ENCODE data around the gene KANSL2. TPM values are rescaled to one million over a fixed set of nuclear protein-coding genes. Genes with fewer than 3 reads are reported as not detected.

KANSL2 gene
- total and polyA plus RNA-seq, 2 experiments from 2014 or later, result 29.3 to 92.5 TPM

DNA sequence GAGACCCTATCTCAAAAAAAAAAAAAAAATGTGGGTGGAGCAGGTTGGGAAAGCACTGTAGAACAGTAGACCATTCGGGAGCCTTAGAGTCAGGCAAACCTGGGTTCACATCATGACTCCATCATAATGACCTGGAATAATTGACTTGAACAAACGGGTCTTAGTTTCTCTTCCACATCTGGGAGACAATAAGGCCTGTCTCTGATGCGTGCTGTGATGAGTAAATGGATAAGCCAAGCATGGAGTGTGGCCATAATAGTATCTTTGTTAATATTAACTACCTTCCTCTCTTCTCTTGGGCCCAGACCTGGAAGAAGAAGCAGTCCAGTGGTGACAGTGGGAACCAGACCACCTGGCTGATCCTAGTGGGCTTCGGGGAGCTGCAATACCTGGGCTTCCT lies 54.5 kb downstream of the KANSL2 start:
- no peaks in the 10 kb centered on the region for H3K4me1 ChIP-seq (ENCODE audit: insufficient read depth)
- Mint-ChIP-seq H3K9me3 (peaks cover 6% of the 10 kb centered on the region; the same call in 2 of the 3 replicates), H3K36me3 (ENCODE audit: low read depth) (no peaks in the 10 kb centered on the region), H3K27me3 (ENCODE audit: insufficient read depth, low read depth, poor library complexity) (peaks cover 3% of the 10 kb centered on the region), H3K4me3 (no peak overlapping the region), H3K27ac (no peak overlapping the region), H3K4me1 (no peaks in the 10 kb centered on the region)
- H3K4me3 ChIP-seq, result no peak overlapping the region
- H3K4me2 ChIP-seq, result no peak overlapping the region
- no peaks in the 10 kb centered on the region for H3K79me2 ChIP-seq (replicated peaks; ENCODE audit: insufficient read depth)
- no peaks in the 10 kb centered on the region for H3K9me2 ChIP-seq (ENCODE audit: insufficient read depth)
- H3K27ac ChIP-seq (ENCODE audit: low read depth), result no peak overlapping the region
- DNase-seq (ENCODE audit: low spot score), result no peak
- no peaks in the 10 kb centered on the region for H3F3A ChIP-seq (replicated peaks; ENCODE audit: low read depth)
- H2AFZ ChIP-seq, result no peak overlapping the region
- H3K36me3 ChIP-seq (ENCODE audit: insufficient read depth), result no peaks in the 10 kb centered on the region
- no peak for ATAC-seq
- no peak for TF ChIP-seq ZNF331 (CRISPR knock-in tag; IDR thresholded peaks at IDR 0.05; ENCODE audit: low read depth)
- TF ChIP-seq POLR2AphosphoS5 (IDR thresholded peaks at IDR 0.05; ENCODE audit: low read depth), result no peak
- TF ChIP-seq, protein P1, sequence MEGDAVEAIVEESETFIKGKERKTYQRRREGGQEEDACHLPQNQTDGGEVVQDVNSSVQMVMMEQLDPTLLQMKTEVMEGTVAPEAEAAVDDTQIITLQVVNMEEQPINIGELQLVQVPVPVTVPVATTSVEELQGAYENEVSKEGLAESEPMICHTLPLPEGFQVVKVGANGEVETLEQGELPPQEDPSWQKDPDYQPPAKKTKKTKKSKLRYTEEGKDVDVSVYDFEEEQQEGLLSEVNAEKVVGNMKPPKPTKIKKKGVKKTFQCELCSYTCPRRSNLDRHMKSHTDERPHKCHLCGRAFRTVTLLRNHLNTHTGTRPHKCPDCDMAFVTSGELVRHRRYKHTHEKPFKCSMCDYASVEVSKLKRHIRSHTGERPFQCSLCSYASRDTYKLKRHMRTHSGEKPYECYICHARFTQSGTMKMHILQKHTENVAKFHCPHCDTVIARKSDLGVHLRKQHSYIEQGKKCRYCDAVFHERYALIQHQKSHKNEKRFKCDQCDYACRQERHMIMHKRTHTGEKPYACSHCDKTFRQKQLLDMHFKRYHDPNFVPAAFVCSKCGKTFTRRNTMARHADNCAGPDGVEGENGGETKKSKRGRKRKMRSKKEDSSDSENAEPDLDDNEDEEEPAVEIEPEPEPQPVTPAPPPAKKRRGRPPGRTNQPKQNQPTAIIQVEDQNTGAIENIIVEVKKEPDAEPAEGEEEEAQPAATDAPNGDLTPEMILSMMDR (conservative IDR thresholded peaks at IDR 0.05; ENCODE audit: low read depth in 2 of 2), result no peak
- TF ChIP-seq ZNF114 (CRISPR knock-in tag; IDR thresholded peaks at IDR 0.05), result no peak
- TF ChIP-seq NANOG (IDR thresholded peaks at IDR 0.05; ENCODE audit: borderline replicate concordance), result no peak
- no peak for TF ChIP-seq STAT1 (IDR thresholded peaks at IDR 0.05; ENCODE audit: unreplicated experiment)
- no peak for TF ChIP-seq EZH2 (IDR thresholded peaks at IDR 0.05; ENCODE audit: low read depth, unreplicated experiment)
- TF ChIP-seq, protein P2, sequence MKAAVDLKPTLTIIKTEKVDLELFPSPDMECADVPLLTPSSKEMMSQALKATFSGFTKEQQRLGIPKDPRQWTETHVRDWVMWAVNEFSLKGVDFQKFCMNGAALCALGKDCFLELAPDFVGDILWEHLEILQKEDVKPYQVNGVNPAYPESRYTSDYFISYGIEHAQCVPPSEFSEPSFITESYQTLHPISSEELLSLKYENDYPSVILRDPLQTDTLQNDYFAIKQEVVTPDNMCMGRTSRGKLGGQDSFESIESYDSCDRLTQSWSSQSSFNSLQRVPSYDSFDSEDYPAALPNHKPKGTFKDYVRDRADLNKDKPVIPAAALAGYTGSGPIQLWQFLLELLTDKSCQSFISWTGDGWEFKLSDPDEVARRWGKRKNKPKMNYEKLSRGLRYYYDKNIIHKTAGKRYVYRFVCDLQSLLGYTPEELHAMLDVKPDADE (IDR thresholded peaks at IDR 0.05), result no peak
- TF ChIP-seq, protein P3, sequence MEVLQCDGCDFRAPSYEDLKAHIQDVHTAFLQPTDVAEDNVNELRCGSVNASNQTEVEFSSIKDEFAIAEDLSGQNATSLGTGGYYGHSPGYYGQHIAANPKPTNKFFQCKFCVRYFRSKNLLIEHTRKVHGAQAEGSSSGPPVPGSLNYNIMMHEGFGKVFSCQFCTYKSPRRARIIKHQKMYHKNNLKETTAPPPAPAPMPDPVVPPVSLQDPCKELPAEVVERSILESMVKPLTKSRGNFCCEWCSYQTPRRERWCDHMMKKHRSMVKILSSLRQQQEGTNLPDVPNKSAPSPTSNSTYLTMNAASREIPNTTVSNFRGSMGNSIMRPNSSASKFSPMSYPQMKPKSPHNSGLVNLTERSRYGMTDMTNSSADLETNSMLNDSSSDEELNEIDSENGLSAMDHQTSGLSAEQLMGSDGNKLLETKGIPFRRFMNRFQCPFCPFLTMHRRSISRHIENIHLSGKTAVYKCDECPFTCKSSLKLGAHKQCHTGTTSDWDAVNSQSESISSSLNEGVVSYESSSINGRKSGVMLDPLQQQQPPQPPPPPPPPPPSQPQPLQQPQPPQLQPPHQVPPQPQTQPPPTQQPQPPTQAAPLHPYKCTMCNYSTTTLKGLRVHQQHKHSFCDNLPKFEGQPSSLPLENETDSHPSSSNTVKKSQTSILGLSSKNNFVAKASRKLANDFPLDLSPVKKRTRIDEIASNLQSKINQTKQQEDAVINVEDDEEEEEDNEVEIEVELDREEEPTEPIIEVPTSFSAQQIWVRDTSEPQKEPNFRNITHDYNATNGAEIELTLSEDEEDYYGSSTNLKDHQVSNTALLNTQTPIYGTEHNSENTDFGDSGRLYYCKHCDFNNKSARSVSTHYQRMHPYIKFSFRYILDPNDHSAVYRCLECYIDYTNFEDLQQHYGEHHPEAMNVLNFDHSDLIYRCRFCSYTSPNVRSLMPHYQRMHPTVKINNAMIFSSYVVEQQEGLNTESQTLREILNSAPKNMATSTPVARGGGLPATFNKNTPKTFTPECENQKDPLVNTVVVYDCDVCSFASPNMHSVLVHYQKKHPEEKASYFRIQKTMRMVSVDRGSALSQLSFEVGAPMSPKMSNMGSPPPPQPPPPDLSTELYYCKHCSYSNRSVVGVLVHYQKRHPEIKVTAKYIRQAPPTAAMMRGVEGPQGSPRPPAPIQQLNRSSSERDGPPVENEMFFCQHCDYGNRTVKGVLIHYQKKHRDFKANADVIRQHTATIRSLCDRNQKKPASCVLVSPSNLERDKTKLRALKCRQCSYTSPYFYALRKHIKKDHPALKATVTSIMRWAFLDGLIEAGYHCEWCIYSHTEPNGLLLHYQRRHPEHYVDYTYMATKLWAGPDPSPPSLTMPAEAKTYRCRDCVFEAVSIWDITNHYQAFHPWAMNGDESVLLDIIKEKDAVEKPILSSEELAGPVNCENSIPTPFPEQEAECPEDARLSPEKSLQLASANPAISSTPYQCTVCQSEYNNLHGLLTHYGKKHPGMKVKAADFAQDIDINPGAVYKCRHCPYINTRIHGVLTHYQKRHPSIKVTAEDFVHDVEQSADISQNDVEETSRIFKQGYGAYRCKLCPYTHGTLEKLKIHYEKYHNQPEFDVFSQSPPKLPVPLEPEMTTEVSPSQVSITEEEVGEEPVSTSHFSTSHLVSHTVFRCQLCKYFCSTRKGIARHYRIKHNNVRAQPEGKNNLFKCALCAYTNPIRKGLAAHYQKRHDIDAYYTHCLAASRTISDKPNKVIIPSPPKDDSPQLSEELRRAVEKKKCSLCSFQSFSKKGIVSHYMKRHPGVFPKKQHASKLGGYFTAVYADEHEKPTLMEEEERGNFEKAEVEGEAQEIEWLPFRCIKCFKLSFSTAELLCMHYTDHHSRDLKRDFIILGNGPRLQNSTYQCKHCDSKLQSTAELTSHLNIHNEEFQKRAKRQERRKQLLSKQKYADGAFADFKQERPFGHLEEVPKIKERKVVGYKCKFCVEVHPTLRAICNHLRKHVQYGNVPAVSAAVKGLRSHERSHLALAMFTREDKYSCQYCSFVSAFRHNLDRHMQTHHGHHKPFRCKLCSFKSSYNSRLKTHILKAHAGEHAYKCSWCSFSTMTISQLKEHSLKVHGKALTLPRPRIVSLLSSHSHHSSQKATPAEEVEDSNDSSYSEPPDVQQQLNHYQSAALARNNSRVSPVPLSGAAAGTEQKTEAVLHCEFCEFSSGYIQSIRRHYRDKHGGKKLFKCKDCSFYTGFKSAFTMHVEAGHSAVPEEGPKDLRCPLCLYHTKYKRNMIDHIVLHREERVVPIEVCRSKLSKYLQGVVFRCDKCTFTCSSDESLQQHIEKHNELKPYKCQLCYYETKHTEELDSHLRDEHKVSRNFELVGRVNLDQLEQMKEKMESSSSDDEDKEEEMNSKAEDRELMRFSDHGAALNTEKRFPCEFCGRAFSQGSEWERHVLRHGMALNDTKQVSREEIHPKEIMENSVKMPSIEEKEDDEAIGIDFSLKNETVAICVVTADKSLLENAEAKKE (CRISPR knock-in tag; IDR thresholded peaks at IDR 0.05), result no peak
- no peak for TF ChIP-seq JUNB (IDR thresholded peaks at IDR 0.05; ENCODE audit: unreplicated experiment)
- TF ChIP-seq, protein P4, sequence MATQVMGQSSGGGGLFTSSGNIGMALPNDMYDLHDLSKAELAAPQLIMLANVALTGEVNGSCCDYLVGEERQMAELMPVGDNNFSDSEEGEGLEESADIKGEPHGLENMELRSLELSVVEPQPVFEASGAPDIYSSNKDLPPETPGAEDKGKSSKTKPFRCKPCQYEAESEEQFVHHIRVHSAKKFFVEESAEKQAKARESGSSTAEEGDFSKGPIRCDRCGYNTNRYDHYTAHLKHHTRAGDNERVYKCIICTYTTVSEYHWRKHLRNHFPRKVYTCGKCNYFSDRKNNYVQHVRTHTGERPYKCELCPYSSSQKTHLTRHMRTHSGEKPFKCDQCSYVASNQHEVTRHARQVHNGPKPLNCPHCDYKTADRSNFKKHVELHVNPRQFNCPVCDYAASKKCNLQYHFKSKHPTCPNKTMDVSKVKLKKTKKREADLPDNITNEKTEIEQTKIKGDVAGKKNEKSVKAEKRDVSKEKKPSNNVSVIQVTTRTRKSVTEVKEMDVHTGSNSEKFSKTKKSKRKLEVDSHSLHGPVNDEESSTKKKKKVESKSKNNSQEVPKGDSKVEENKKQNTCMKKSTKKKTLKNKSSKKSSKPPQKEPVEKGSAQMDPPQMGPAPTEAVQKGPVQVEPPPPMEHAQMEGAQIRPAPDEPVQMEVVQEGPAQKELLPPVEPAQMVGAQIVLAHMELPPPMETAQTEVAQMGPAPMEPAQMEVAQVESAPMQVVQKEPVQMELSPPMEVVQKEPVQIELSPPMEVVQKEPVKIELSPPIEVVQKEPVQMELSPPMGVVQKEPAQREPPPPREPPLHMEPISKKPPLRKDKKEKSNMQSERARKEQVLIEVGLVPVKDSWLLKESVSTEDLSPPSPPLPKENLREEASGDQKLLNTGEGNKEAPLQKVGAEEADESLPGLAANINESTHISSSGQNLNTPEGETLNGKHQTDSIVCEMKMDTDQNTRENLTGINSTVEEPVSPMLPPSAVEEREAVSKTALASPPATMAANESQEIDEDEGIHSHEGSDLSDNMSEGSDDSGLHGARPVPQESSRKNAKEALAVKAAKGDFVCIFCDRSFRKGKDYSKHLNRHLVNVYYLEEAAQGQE (IDR thresholded peaks at IDR 0.05; ENCODE audit: unreplicated experiment), result no peak
- TF ChIP-seq CREB1 (CRISPR knock-in tag; IDR thresholded peaks at IDR 0.05; ENCODE audit: low read depth), result no peak
- no peak for TF ChIP-seq EZH2phosphoT487 (IDR thresholded peaks at IDR 0.05; ENCODE audit: unreplicated experiment)
- no peaks in the 10 kb centered on the region for H3K27me3 ChIP-seq (ENCODE audit: insufficient read depth)
- H4K20me1 ChIP-seq (replicated peaks; ENCODE audit: insufficient read depth), result no peaks in the 10 kb centered on the region
